Stimulated activated naive B cell treated with anti-CD40 and anti-IgM and Interleukin-4, amounts not matched to agents 10 μg/mL and 1 μg/mL and 100 μg/mL, for 72 hours (primary cell): ENCODE measurements around the gene RBM18.
A peak's percentile ranks its signal among the peaks of the same experiment; 100 is the strongest.

Experiments used
- ATAC-seq, 2 donors: fragments of 150-1000 bp; cut with Tn5 transposase; replicated peaks; 2 replicates each; pipeline ENCODE4 v1.10.0; 2021; ENCODE audit warnings: moderate library complexity in 1 of 2
- DNase-seq: peaks from one replicate; pipeline ENCODE4 v3.0.0; 2021
- H3K27ac Mint-ChIP-seq: one replicate; pipeline ENCODE4 v1.8.0; 2022; ENCODE audit warnings: mild to moderate bottlenecking, mixed read lengths
- H3K27me3 Mint-ChIP-seq, 2 donors: one replicate each; pipeline ENCODE4 v1.8.0; 2022; ENCODE audit warnings: mixed read lengths in 2 of 2
- H3K36me3 Mint-ChIP-seq, 2 donors: one replicate each; pipeline ENCODE4 v1.8.0; 2022; ENCODE audit warnings: mixed read lengths in 2 of 2, mild to moderate bottlenecking in 1 of 2
- H3K4me1 Mint-ChIP-seq, 2 donors: one replicate each; pipeline ENCODE4 v1.8.0; 2022; ENCODE audit warnings: mixed read lengths in 2 of 2, mild to moderate bottlenecking in 1 of 2
- H3K4me3 Mint-ChIP-seq, 2 donors: one replicate each; pipeline ENCODE4 v1.8.0; 2022; ENCODE audit warnings: mild to moderate bottlenecking in 2 of 2, mixed read lengths in 2 of 2, moderate library complexity in 1 of 2
- H3K9me3 Mint-ChIP-seq, 2 donors: one replicate each; pipeline ENCODE4 v1.8.0; 2022; ENCODE audit warnings: mixed read lengths in 2 of 2, mild to moderate bottlenecking in 1 of 2

Gene RBM18

GRCh38 chr9:122213102-122213588, 51.5 kb downstream of the RBM18 start:
- no peak for DNase-seq
- Mint-ChIP-seq H3K4me3 (peak overlapping the region; percentile 60 to 75), H3K27me3 (peaks cover 58 to 80% of the 10 kb centered on the region in 2 donors), H3K4me1 (peaks cover 4 to 20% of the 10 kb centered on the region in 2 donors), H3K9me3 (no peaks in the 10 kb centered on the region), H3K36me3 (peaks cover 0 to 3% of the 10 kb centered on the region in 2 donors), H3K27ac (peak overlapping the region; percentile 79)
- ATAC-seq: no peak

- ATAC-seq (no peak), DNase-seq (no peak)
- peaks cover 62 to 74% of the 10 kb centered on the region in 2 donors for H3K27me3 Mint-ChIP-seq
- peak overlapping the region; percentile 79 for H3K27ac Mint-ChIP-seq
- peaks cover 0 to 3% of the 10 kb centered on the region in 2 donors for H3K36me3 Mint-ChIP-seq
- no peaks in the 10 kb centered on the region for H3K9me3 Mint-ChIP-seq
- H3K4me3 Mint-ChIP-seq: peak overlapping the region; percentile 10 to 75
- H3K4me1 Mint-ChIP-seq: peaks cover 4 to 17% of the 10 kb centered on the region in 2 donors
These were observed 52.1 kb downstream of the RBM18 start for GRCh38 chr9:122212473-122213004.

- H3K27me3 Mint-ChIP-seq: peaks cover 52 to 53% of the 10 kb centered on the region in 2 donors
- peaks cover 0 to 3% of the 10 kb centered on the region in 2 donors for H3K36me3 Mint-ChIP-seq
- ATAC-seq: no peak
- H3K27ac Mint-ChIP-seq: no peak overlapping the region
- peaks cover 4 to 15% of the 10 kb centered on the region in 2 donors for H3K4me1 Mint-ChIP-seq
- DNase-seq: no peak
- no peak overlapping the region for H3K4me3 Mint-ChIP-seq
- H3K9me3 Mint-ChIP-seq: no peaks in the 10 kb centered on the region
These were observed 55.2 kb downstream of the RBM18 start for GRCh38 chr9:122209451-122209850.

DNA sequence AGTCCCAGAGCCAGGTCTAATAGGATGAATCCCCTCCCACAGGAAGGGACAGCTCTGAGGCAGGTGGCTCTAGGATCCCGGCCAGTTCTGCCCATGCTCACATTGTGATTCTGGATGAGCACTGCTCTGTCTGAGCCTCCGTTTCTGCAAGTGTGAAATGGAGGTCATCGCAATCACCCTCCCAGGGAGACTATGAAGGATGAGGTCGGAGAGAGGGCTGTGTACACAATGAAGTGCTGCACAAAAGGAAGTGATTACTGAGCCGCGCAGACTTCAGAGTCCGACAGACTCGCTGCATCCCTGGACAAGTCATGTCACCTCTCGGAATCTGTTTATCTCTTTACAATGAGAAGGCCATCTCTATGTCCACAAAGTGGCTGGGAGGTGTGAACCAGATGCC, 57.5 kb downstream of the RBM18 start:
- ATAC-seq: no peak
- Mint-ChIP-seq H3K36me3 (no peaks in the 10 kb centered on the region), H3K27ac (no peak overlapping the region), H3K4me3 (no peak overlapping the region), H3K27me3 (peaks cover 39 to 44% of the 10 kb centered on the region in 2 donors), H3K9me3 (no peaks in the 10 kb centered on the region), H3K4me1 (no peaks in the 10 kb centered on the region)
- DNase-seq: no peak

GRCh38 chr9:122206118-122207046, 58.3 kb downstream of the RBM18 start:
- no peaks in the 10 kb centered on the region for H3K9me3 Mint-ChIP-seq
- H3K4me1 Mint-ChIP-seq: no peaks in the 10 kb centered on the region
- no peak overlapping the region for H3K4me3 Mint-ChIP-seq
- ATAC-seq: no peak
- no peaks in the 10 kb centered on the region for H3K36me3 Mint-ChIP-seq
- peaks cover 33 to 39% of the 10 kb centered on the region in 2 donors for H3K27me3 Mint-ChIP-seq
- H3K27ac Mint-ChIP-seq: no peak overlapping the region
- no peak for DNase-seq

DNA sequence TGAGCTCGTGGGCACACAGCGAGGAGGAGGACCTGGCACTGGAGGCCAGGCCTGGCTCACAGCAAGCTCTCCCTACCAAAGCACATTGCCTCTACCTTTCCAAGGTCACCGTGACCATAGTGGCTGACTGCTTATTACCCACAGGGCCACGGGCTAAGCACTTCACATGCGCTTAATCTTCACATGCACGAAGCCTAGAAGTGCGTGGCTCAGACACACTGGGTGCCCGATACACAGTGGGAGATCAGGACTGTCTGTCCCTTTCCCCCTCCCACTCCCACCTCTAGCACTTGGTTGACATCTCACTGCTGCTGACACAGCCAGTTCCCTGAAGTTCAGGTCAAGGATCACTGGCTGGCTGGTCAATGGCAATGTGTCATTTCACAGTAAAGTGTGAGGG, 59.5 kb downstream of the RBM18 start:
- DNase-seq (no peak), ATAC-seq (no peak)
- Mint-ChIP-seq H3K27me3 (peaks cover 21 to 34% of the 10 kb centered on the region in 2 donors), H3K4me3 (no peak overlapping the region), H3K27ac (no peak overlapping the region), H3K9me3 (no peaks in the 10 kb centered on the region), H3K36me3 (no peaks in the 10 kb centered on the region), H3K4me1 (no peaks in the 10 kb centered on the region)

DNA sequence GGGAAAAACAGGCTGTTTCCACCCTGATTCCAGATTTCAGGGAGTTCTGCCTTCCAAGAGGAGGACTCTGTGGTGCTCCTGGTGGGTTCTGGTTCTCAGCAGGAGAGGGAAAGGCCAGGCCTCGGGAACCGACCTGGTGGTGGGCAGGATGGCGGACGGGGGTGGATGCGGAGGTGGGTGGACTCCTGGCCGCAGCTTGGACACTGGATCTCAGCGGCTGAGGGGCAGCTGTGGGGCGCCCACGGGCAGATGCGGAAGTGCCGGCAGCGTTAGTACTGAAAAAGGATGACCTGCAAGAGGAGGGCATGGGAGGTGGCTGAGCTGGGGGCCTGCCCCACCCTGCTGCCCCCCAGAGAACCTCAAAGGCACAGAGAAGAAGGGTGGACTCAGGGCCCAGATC, 60.1 kb downstream of the RBM18 start:
- H3K27ac Mint-ChIP-seq: no peak overlapping the region
- no peaks in the 10 kb centered on the region for H3K9me3 Mint-ChIP-seq
- H3K4me1 Mint-ChIP-seq: no peaks in the 10 kb centered on the region
- H3K36me3 Mint-ChIP-seq: no peaks in the 10 kb centered on the region
- no peak for ATAC-seq
- peaks cover 16 to 33% of the 10 kb centered on the region in 2 donors for H3K27me3 Mint-ChIP-seq
- no peak overlapping the region for H3K4me3 Mint-ChIP-seq
- DNase-seq: no peak

DNA sequence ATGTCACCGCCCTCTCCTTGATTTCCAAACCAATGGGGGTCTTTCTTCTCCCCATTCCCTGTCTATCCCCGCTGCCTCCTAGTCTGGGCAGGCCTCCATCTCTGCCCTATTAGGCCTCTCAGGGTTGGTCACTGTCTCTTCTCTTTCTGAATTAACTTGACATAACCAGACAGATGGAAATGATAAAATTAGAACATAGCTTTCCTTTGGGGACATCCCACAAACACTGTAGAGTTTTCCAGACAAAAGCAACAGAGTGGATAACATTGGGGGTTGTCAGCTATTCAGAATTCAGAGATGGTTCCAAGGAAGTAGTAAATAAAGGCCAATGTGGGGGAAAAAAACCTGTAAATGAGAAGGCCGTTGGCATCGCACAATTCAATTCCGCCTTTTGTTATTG, 60.6 kb downstream of the RBM18 start:
- H3K36me3 Mint-ChIP-seq: no peaks in the 10 kb centered on the region

GRCh38 chr9:122202111-122202510, 62.5 kb downstream of the RBM18 start:
- peaks cover 28 to 30% of the 10 kb centered on the region in 2 donors for H3K27me3 Mint-ChIP-seq
- H3K4me1 Mint-ChIP-seq: no peaks in the 10 kb centered on the region
- H3K4me3 Mint-ChIP-seq: no peak overlapping the region
- ATAC-seq (no peak), DNase-seq (no peak)
- no peaks in the 10 kb centered on the region for H3K36me3 Mint-ChIP-seq
- H3K27ac Mint-ChIP-seq: no peak overlapping the region
- no peaks in the 10 kb centered on the region for H3K9me3 Mint-ChIP-seq

More for the DNA sequence above, 60.6 kb downstream of the RBM18 start:
- Mint-ChIP-seq H3K4me3 (no peak overlapping the region), H3K9me3 (no peaks in the 10 kb centered on the region), H3K27ac (no peak overlapping the region), H3K27me3 (peaks cover 16 to 33% of the 10 kb centered on the region in 2 donors), H3K4me1 (no peaks in the 10 kb centered on the region)
- no peak for DNase-seq
- ATAC-seq: no peak

GRCh38 chr9:122201641-122202040, 63.0 kb downstream of the RBM18 start:
- no peak for DNase-seq
- no peak for ATAC-seq
- Mint-ChIP-seq H3K4me3 (no peak overlapping the region), H3K27ac (no peak overlapping the region), H3K27me3 (peaks cover 28 to 30% of the 10 kb centered on the region in 2 donors), H3K9me3 (no peaks in the 10 kb centered on the region), H3K4me1 (no peaks in the 10 kb centered on the region), H3K36me3 (no peaks in the 10 kb centered on the region)

GRCh38 chr9:122200960-122201595, 63.6 kb downstream of the RBM18 start:
- no peak overlapping the region for H3K27ac Mint-ChIP-seq
- H3K36me3 Mint-ChIP-seq: no peaks in the 10 kb centered on the region
- DNase-seq: no peak
- H3K27me3 Mint-ChIP-seq: peaks cover 25 to 30% of the 10 kb centered on the region in 2 donors
- ATAC-seq: no peak
- H3K9me3 Mint-ChIP-seq: no peaks in the 10 kb centered on the region
- H3K4me3 Mint-ChIP-seq: no peak overlapping the region
- no peaks in the 10 kb centered on the region for H3K4me1 Mint-ChIP-seq

DNA sequence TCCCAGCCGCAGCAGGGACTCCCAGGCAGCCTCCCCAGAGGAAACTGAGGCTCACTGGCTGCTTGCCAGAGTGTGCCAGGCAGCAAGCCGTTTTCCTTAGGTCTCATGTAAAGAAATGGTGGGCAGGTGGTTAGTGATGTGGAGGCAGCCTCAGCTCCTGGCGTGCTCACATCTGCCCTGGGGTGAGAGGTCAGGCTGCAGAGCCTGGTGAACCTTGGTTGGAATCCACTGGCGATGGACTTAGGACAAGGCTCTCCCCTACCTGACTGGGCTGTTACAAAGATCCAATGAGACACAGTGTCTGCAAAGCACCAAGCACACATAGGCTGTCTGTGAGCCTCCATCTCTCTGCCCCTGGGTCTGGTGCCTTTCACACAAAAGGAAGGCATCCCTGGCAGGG, 66.8 kb downstream of the RBM18 start:
- peaks cover 0 to 2% of the 10 kb centered on the region in 2 donors for H3K4me1 Mint-ChIP-seq
- no peak overlapping the region for H3K4me3 Mint-ChIP-seq
- peaks cover 15 to 18% of the 10 kb centered on the region in 2 donors for H3K27me3 Mint-ChIP-seq
- no peak for DNase-seq
- H3K9me3 Mint-ChIP-seq: no peaks in the 10 kb centered on the region
- no peaks in the 10 kb centered on the region for H3K36me3 Mint-ChIP-seq
- H3K27ac Mint-ChIP-seq: no peak overlapping the region
- no peak for ATAC-seq

DNA sequence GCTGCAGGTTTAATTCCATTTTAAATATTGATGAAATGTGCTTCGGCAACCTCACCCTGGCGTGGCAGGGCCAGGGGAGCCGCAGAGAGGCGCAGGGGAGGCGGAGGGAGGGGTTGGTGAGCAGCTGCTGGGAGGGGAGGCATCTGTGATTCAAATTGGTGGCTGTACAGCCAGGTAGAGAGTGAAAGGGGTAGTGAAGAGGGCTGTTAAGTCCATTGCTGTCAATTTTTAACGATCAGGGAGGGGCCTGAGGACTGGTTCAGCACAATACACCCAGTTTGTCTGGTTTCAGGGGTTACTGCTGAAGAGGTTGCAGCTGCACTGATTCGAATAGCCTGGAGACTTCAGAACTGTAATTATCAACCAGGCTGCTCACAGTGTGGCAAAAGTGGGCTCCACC, 67.2 kb downstream of the RBM18 start:
- Mint-ChIP-seq H3K36me3 (no peaks in the 10 kb centered on the region), H3K27me3 (peaks cover 15 to 18% of the 10 kb centered on the region in 2 donors), H3K9me3 (no peaks in the 10 kb centered on the region), H3K4me3 (no peak overlapping the region), H3K27ac (no peak overlapping the region), H3K4me1 (peaks cover 0 to 2% of the 10 kb centered on the region in 2 donors)
- DNase-seq (no peak), ATAC-seq (no peak)

GRCh38 chr9:122195875-122196274, 68.8 kb downstream of the RBM18 start:
- Mint-ChIP-seq H3K4me1 (peaks cover 0 to 2% of the 10 kb centered on the region in 2 donors), H3K9me3 (no peaks in the 10 kb centered on the region), H3K4me3 (no peak overlapping the region), H3K36me3 (no peaks in the 10 kb centered on the region), H3K27me3 (peaks cover 15 to 18% of the 10 kb centered on the region in 2 donors), H3K27ac (no peak overlapping the region)
- DNase-seq (no peak), ATAC-seq (no peak)
